ENCODE results near the gene HENMT1.
"Not testable (repeated sequence)": the region's sequence is repeated elsewhere in the genome, so short reads cannot be mapped to it uniquely, and the experiment has no call there.

Gene HENMT1

GRCh38 chr1:108661030-108661609, at the start of gene HENMT1:
Gene HENMT1, minus strand, starts transcription at chr1:108661093. Its CDS starts 1,209 bp downstream, at chr1:108659884.
- peak in 44 of 56 donors; percentile 15 to 74 (median 51) for DNase-seq

- DNase-seq: no peak
Observed at GRCh38 chr1:108708691-108709660, 48.1 kb upstream of the HENMT1 start.

GRCh38 chr1:108706643-108707042, 45.8 kb upstream of the HENMT1 start:
- DNase-seq: no peak

- DNase-seq: no peak
Observed at GRCh38 chr1:108704496-108704895, 43.6 kb upstream of the HENMT1 start.

GRCh38 chr1:108703939-108704338, 43.0 kb upstream of the HENMT1 start:
- DNase-seq: no peak

GRCh38 chr1:108702109-108702508, 41.2 kb upstream of the HENMT1 start:
- not testable (repeated sequence) for DNase-seq

GRCh38 chr1:108701176-108701849, 40.4 kb upstream of the HENMT1 start:
- no peak for DNase-seq

- DNase-seq: no peak
Observed at GRCh38 chr1:108699375-108700332, 38.8 kb upstream of the HENMT1 start.

GRCh38 chr1:108695535-108695934, 34.6 kb upstream of the HENMT1 start:
- no peak for DNase-seq

- DNase-seq: peak in 29 of 56 donors; percentile 12 to 82 (median 59)
Observed at GRCh38 chr1:108692724-108693655, 32.1 kb upstream of the HENMT1 start.

GRCh38 chr1:108691942-108692723, 31.2 kb upstream of the HENMT1 start, which contains the start of gene PRPF38B:
Gene PRPF38B, plus strand, starts transcription at chr1:108692310. Its CDS starts 282 bp downstream, at chr1:108692592.
- DNase-seq: peak; percentile 48 to 97 (median 90)

- no peak for DNase-seq
Observed at GRCh38 chr1:108691128-108691941, 30.4 kb upstream of the HENMT1 start.

- no peak for DNase-seq
Observed at GRCh38 chr1:108686614-108687313, 25.9 kb upstream of the HENMT1 start.

GRCh38 chr1:108685529-108685928, 24.6 kb upstream of the HENMT1 start:
- DNase-seq: no peak

GRCh38 chr1:108681701-108682100, 20.8 kb upstream of the HENMT1 start:
- DNase-seq: not testable (repeated sequence)

GRCh38 chr1:108679586-108680213, 18.8 kb upstream of the HENMT1 start:
- no peak for DNase-seq

GRCh38 chr1:108678706-108679105, 17.8 kb upstream of the HENMT1 start:
- DNase-seq: no peak

Measured in amygdala (tissue), 56 donors.